Hepatocyte (in vitro differentiated cells): Measurements from ENCODE around the gene PHACTR3. TPM values are rescaled to one million over a fixed set of nuclear protein-coding genes. Genes with fewer than 3 reads are reported as not detected.

Experiments
- DNase-seq: peaks from one replicate; pipeline ENCODE4 v3.0.0-alpha.2; 2016; ENCODE audit warnings: low spot score
- H2AFZ ChIP-seq: fragments of 200-600 bp; sonication (generic); 2 replicates; pipeline ENCODE4 v1.6.0; 2016; ENCODE audit warnings: antibody characterized with exemption, mild to moderate bottlenecking
- H3K27ac ChIP-seq: fragments of 200-600 bp; sonication (generic); 2 replicates; pipeline ENCODE4 v1.5.1; 2016; ENCODE audit warnings: mild to moderate bottlenecking
- H3K27me3 ChIP-seq: fragments of 200-600 bp; sonication (generic); 2 replicates; pipeline ENCODE4 v1.6.1; 2016
- H3K36me3 ChIP-seq: fragments of 200-600 bp; sonication (generic); replicated peaks from 2 replicates; pipeline ENCODE4 v1.5.1; 2016; ENCODE audit warnings: low read depth; ENCODE audit not compliant: insufficient read depth
- H3K4me1 ChIP-seq: fragments of 200-600 bp; sonication (generic); 2 replicates; pipeline ENCODE4 v1.5.1; 2016; ENCODE audit warnings: mild to moderate bottlenecking, moderate library complexity; ENCODE audit not compliant: insufficient read depth
- H3K4me2 ChIP-seq: fragments of 200-600 bp; sonication (generic); 2 replicates; pipeline ENCODE4 v1.6.0; 2016
- H3K4me3 ChIP-seq: fragments of 200-600 bp; sonication (generic); 2 replicates; pipeline ENCODE4 v1.5.1; 2016; ENCODE audit warnings: mild to moderate bottlenecking
- H3K79me2 ChIP-seq: fragments of 200-600 bp; sonication (generic); 2 replicates; pipeline ENCODE4 v1.6.0; 2017; ENCODE audit warnings: mild to moderate bottlenecking
- H3K9me2 ChIP-seq: fragments of 200-600 bp; sonication (generic); replicated peaks from 2 replicates; pipeline ENCODE4 v1.6.0; 2017; ENCODE audit warnings: mild to moderate bottlenecking; ENCODE audit not compliant: insufficient read depth
- H3K9me3 ChIP-seq: fragments of 200-600 bp; sonication (generic); 2 replicates; pipeline ENCODE4 v1.5.1; 2016; ENCODE audit warnings: low read depth, mild to moderate bottlenecking
- H4K20me1 ChIP-seq: fragments of 200-600 bp; sonication (generic); 2 replicates; pipeline ENCODE4 v1.6.0; 2016; ENCODE audit warnings: mild to moderate bottlenecking; ENCODE audit not compliant: insufficient read depth, poor library complexity, severe bottlenecking
- EZH2 ChIP-seq: fragments of 200-600 bp; sonication (generic); IDR thresholded peaks from 2 replicates; pipeline ENCODE4 v1.6.1; 2016; ENCODE audit warnings: antibody characterized with exemption, mild to moderate bottlenecking, borderline replicate concordance
- EZH2phosphoT487 ChIP-seq: fragments of 200-600 bp; sonication (generic); IDR thresholded peaks from one replicate; pipeline ENCODE4 v1.6.1; 2018; ENCODE audit warnings: antibody characterized with exemption, mild to moderate bottlenecking, low read depth, moderate library complexity; ENCODE audit not compliant: unreplicated experiment, severe bottlenecking
- WGBS: methylation state at CpG from one replicate; pipeline ENCODE4 v1.1.6; 2016; ENCODE audit warnings: low lambda C conversion rate; ENCODE audit errors: missing lambda C conversion rate; 5-methylcytosine and 5-hydroxymethylcytosine counted together
- polyA plus RNA-seq: library from polyadenylated mRNA; unstranded; fragments of >200 nt; fragmentation: Nextera tagmentation; extraction: Ambion mirVana; gene quantifications from 2 replicates; pipeline ENCODE4 v1.2.1, GENCODE V29; 2016
- total RNA-seq: library from RNA; depleted of rRNA; stranded (reverse); fragments of >200 nt; gene quantifications from 2 replicates; pipeline ENCODE4 v1.2.3, GENCODE V29; 2014
- TF ChIP-seq, protein P1 (sequence below): fragments of 200-600 bp; sonication (generic); IDR thresholded peaks from 2 replicates; pipeline ENCODE4 v1.5.1; 2016; ENCODE audit warnings: antibody characterized with exemption, mild to moderate bottlenecking; ENCODE audit not compliant: poor library complexity

Gene PHACTR3
- total and polyA plus RNA-seq, 2 experiments from 2014 or later, result 5.2 to 7.5 TPM

DNA sequence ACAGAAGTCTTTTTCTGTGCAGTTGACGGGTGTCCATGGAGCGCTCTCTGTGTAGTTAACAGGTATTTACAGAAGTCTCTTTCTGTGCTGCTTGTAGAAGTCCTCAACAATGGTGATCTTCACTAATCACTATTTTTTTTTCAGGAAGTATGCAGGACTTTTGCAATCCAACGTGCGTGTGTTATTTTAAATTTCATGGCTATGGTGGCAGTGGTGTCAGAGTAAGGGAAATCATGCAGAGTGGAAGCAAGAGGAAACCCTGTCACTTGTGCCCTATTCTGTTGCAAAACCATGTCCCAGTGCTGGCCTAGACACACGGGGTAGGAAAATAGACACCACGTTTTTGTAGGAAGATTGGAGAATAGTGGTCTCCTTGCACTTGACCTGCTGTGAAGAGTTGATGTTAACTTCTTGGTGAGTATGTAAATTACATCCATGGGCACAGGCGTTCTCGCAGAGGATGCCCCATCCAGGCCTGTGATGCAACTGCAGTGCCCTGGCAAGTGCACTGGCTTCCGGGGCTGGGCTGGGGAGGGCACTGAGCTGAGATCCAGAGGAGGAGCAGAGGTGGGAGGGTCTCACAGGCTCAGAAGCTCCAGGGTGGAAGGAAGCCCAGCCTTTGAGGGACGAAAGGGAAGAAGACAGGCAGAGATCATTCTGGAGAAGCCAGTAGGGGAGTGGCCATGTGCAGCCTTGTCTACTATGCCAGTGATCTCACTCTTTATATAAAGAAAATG is 182.6 kb downstream of the PHACTR3 start:
- H3K9me3 ChIP-seq, result no peaks in the 10 kb centered on the region
- H3K4me3 ChIP-seq, result no peak overlapping the region
- no peaks in the 10 kb centered on the region for H3K9me2 ChIP-seq
- peaks cover 15% of the 10 kb centered on the region for H3K27me3 ChIP-seq
- no peaks in the 10 kb centered on the region for H4K20me1 ChIP-seq
- no peaks in the 10 kb centered on the region for H3K36me3 ChIP-seq
- H3K79me2 ChIP-seq, result no peaks in the 10 kb centered on the region
- peaks cover 3% of the 10 kb centered on the region for H3K4me1 ChIP-seq
- no peak for TF ChIP-seq EZH2
- TF ChIP-seq, protein P1, sequence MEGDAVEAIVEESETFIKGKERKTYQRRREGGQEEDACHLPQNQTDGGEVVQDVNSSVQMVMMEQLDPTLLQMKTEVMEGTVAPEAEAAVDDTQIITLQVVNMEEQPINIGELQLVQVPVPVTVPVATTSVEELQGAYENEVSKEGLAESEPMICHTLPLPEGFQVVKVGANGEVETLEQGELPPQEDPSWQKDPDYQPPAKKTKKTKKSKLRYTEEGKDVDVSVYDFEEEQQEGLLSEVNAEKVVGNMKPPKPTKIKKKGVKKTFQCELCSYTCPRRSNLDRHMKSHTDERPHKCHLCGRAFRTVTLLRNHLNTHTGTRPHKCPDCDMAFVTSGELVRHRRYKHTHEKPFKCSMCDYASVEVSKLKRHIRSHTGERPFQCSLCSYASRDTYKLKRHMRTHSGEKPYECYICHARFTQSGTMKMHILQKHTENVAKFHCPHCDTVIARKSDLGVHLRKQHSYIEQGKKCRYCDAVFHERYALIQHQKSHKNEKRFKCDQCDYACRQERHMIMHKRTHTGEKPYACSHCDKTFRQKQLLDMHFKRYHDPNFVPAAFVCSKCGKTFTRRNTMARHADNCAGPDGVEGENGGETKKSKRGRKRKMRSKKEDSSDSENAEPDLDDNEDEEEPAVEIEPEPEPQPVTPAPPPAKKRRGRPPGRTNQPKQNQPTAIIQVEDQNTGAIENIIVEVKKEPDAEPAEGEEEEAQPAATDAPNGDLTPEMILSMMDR, result no peak
- no peak for TF ChIP-seq EZH2phosphoT487
- WGBS, result 74% methylated on average over 10 of the region's 10 CpGs
- H2AFZ ChIP-seq, result no peak overlapping the region
- H3K27ac ChIP-seq, result no peak overlapping the region
- H3K4me2 ChIP-seq, result no peak overlapping the region
- DNase-seq, result no peak

DNA sequence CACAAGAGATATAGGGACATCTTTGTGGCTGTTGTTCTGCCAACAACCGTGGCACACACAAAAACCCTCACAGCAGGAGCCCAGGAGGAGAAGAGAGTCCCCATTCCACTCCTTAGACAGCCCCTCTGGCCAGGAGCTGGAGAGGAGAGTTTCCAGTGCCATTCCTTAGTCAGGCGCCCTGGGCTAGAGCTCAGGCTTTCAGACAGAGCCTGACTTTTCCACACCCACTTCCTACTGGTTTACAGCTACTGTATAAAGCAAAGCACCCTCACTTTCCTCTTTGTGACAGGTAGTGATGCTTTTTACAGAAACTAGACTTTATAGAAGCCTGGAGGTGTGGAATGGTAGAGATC is 183.2 kb downstream of the PHACTR3 start:
- Histone ChIP-seq H3K9me2 (no peaks in the 10 kb centered on the region), H3K4me1 (peaks cover 3% of the 10 kb centered on the region), H4K20me1 (no peaks in the 10 kb centered on the region), H3K36me3 (no peaks in the 10 kb centered on the region), H3K4me2 (no peak overlapping the region), H3K9me3 (no peaks in the 10 kb centered on the region), H3K4me3 (no peak overlapping the region), H3K27me3 (peaks cover 15% of the 10 kb centered on the region), H3K27ac (no peak overlapping the region), H2AFZ (no peak overlapping the region), H3K79me2 (no peaks in the 10 kb centered on the region)
- TF ChIP-seq EZH2 (no peak), EZH2phosphoT487 (no peak)
- TF ChIP-seq, protein P1, result no peak
- WGBS, result 64% methylated on average over 2 of the region's 2 CpGs
- DNase-seq, result no peak

DNA sequence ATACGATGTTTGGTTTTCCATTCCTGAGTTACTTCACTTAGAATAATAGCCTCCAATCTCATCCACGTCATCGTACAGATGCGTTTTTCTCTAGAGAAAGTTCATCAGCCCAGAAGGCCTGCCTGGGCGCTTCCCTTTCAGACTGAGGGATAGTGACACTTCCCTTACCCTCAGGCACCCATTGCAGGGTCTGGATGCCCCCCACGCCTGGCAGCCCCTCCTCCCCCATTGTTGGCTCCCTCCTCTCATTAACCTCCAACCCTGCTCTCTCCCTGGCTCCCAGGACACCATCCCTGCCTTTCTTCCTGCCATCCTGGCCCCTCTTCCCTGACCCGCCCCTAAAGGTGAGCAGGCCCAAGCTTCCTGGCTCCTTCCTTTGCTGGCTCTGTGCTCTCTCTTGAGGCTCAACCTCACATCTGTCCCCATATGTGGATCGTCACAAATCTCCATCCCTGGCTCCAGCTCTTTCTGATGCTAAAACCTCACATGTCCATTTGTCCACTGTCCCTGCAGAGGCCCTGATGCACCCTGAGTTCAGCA is 183.9 kb downstream of the PHACTR3 start:
- Histone ChIP-seq H3K4me2 (no peak overlapping the region), H4K20me1 (no peaks in the 10 kb centered on the region), H3K4me3 (no peak overlapping the region), H3K27me3 (peaks cover 15% of the 10 kb centered on the region), H3K79me2 (no peaks in the 10 kb centered on the region), H3K9me2 (no peaks in the 10 kb centered on the region), H3K9me3 (no peaks in the 10 kb centered on the region), H3K27ac (no peak overlapping the region), H3K4me1 (peaks cover 3% of the 10 kb centered on the region), H2AFZ (no peak overlapping the region), H3K36me3 (no peaks in the 10 kb centered on the region)
- no peak for TF ChIP-seq EZH2
- TF ChIP-seq, protein P1, result no peak
- no peak for TF ChIP-seq EZH2phosphoT487
- WGBS, result 74% methylated on average over 7 of the region's 8 CpGs
- no peak for DNase-seq
